K562 (cell line): Measurements from ENCODE around the gene COL24A1. TPM values are rescaled to one million over a fixed set of nuclear protein-coding genes. Genes with fewer than 3 reads are reported as not detected.

ENCODE experiments used
- ATAC-seq: fragments of 200-7000 bp; cut with Tn5 transposase; 3 replicates; pipeline ENCODE4 v1.9.1; 2020; ENCODE audit warnings: moderate library complexity
- BruUV-seq: library from RNA; stranded (reverse); fragments of 400-500 nt; replicated peaks from 2 replicates; lab custom pipeline; 2021; lab: Mats Ljungman, UMichigan
- CTCF ChIA-PET: fragments of 300-600 bp; formaldehyde crosslinking; extraction: SDS; loops from one replicate; lab custom pipeline; 2021; ENCODE audit warnings: low intra/inter-chr PET ratio; lab: Yijun Ruan, JAX
- POLR2A ChIA-PET: fragments of 300-600, 350-650 bp; sonication (Branson Sonifier 250); formaldehyde crosslinking; extraction: SDS; loops from one replicate; lab custom pipeline; 2021; ENCODE audit warnings: antibody characterized with exemption, inconsistent platforms; lab: Yijun Ruan, JAX
- DNase-seq, 4 experiments: peaks; one replicate each; pipeline versions ENCODE4 v3.0.0 to v3.0.0-alpha.2; 2011 to 2018; ENCODE audit warnings: low spot score in 3 of 4, mixed read lengths in 3 of 4; ENCODE audit errors: extremely low read depth in 1 of 4
- FAIRE-seq: peaks from 2 replicates; lab custom pipeline; 2011; peaks lifted over from hg19 to GRCh38; lab: Jason Lieb, UNC
- H2AFZ ChIP-seq: 2 replicates; pipeline ENCODE4 v1.6.0; 2011; ENCODE audit warnings: low read depth, low read length, control low read depth, inconsistent platforms
- H3K27ac ChIP-seq: fragments of 200-600 bp; 3 replicates; pipeline ENCODE4 v1.8.0; 2011; ENCODE audit warnings: low read depth, mild to moderate bottlenecking, control low read depth, inconsistent platforms, low read length, moderate library complexity, mixed read lengths; ENCODE audit errors: extremely low read depth
- H3K27me3 ChIP-seq, 2 experiments: fragments of 300-600 bp in 1 of 2; 2 replicates in 1 of 2; 3 replicates in 1 of 2; pipeline versions ENCODE4 v1.6.0 to v1.8.0; 2011; ENCODE audit warnings: inconsistent platforms in 2 of 2, low read length in 2 of 2, mild to moderate bottlenecking in 1 of 2, mixed read lengths in 1 of 2, moderate library complexity in 1 of 2; ENCODE audit not compliant: control insufficient read depth in 2 of 2, insufficient read depth in 2 of 2
- H3K36me3 ChIP-seq: fragments of 300-600 bp; 3 replicates; pipeline ENCODE4 v1.8.0; 2011; ENCODE audit warnings: mild to moderate bottlenecking, low read length, inconsistent platforms; ENCODE audit not compliant: control insufficient read depth, insufficient read depth
- H3K4me1 ChIP-seq, 2 experiments: fragments of 200-600 bp in 1 of 2; replicated peaks in 1 of 2; 2 replicates in 1 of 2; 3 replicates in 1 of 2; pipeline versions ENCODE4 v1.5.1 to v1.8.0; 2011; ENCODE audit warnings: inconsistent platforms in 2 of 2, low read length in 2 of 2, mild to moderate bottlenecking in 1 of 2, mixed read lengths in 1 of 2, moderate library complexity in 1 of 2; ENCODE audit not compliant: control insufficient read depth in 2 of 2, insufficient read depth in 2 of 2
- H3K4me2 ChIP-seq: 2 replicates; pipeline ENCODE4 v1.6.1; 2011; ENCODE audit warnings: low read length, control low read depth, inconsistent platforms, mixed read lengths; ENCODE audit not compliant: insufficient read depth
- H3K4me3 ChIP-seq: fragments of 200-600 bp; sonication (generic), shearing (Covaris generic); 2 replicates; pipeline ENCODE4 v1.5.1; 2016; ENCODE audit warnings: control low read depth, inconsistent platforms
- H3K79me2 ChIP-seq: fragments of 200-600 bp; 3 replicates; pipeline ENCODE4 v1.8.0; 2011; ENCODE audit warnings: low read length, inconsistent platforms; ENCODE audit not compliant: control insufficient read depth, insufficient read depth
- H3K9ac ChIP-seq, 2 experiments: 2 replicates each; pipeline versions ENCODE4 v1.6.0 to v1.6.1; 2011; ENCODE audit warnings: low read depth in 2 of 2, low read length in 2 of 2, control low read depth in 1 of 2, inconsistent platforms in 1 of 2, mild to moderate bottlenecking in 1 of 2, mixed read lengths in 1 of 2; ENCODE audit not compliant: insufficient read depth in 1 of 2
- H3K9me1 ChIP-seq: one replicate; pipeline ENCODE4 v1.6.0; 2011; ENCODE audit warnings: inconsistent platforms, mild to moderate bottlenecking, low read length, moderate library complexity; ENCODE audit not compliant: control insufficient read depth, insufficient read depth
- H3K9me3 ChIP-seq: replicated peaks from 2 replicates; pipeline ENCODE4 v1.5.1; 2011; ENCODE audit warnings: low read depth, low read length, inconsistent platforms; ENCODE audit not compliant: control insufficient read depth, insufficient read depth
- H4K20me1 ChIP-seq: replicated peaks from 2 replicates; pipeline ENCODE4 v1.6.1; 2011; ENCODE audit warnings: low read length, inconsistent platforms, mixed read lengths; ENCODE audit not compliant: control insufficient read depth, insufficient read depth
- ATF7 ChIP-seq: fragments of 450-650 bp; IDR thresholded peaks from 2 replicates; pipeline ENCODE4 v1.7.1; 2014; ENCODE audit warnings: mild to moderate bottlenecking, moderate library complexity
- CCAR2 ChIP-seq: fragments of 200-400 bp; formaldehyde crosslinking; IDR thresholded peaks from 2 replicates; pipeline ENCODE4 v1.6.1; 2017; ENCODE audit warnings: mild to moderate bottlenecking, low read depth, low read length
- CREB3L1 ChIP-seq: fragments of 450-650 bp; IDR thresholded peaks from 2 replicates; pipeline ENCODE4 v1.6.1; 2014; ENCODE audit warnings: low read depth, mild to moderate bottlenecking, moderate library complexity, borderline replicate concordance
- CTCFL ChIP-seq: IDR thresholded peaks from 2 replicates; pipeline ENCODE4 v1.6.1; 2011; ENCODE audit warnings: borderline replicate concordance, low read depth, mild to moderate bottlenecking, moderate library complexity, low read length; ENCODE audit not compliant: insufficient read depth, poor library complexity, severe bottlenecking
- DIDO1 ChIP-seq: fragments of 450-650 bp; IDR thresholded peaks from 2 replicates; pipeline ENCODE4 v1.6.1; 2016; ENCODE audit warnings: low read depth, missing biosample characterization, missing genetic modification characterization
- KAT7 ChIP-seq: sonication (generic); formaldehyde crosslinking; IDR thresholded peaks from 2 replicates; pipeline ENCODE4 v1.8.0; 2022; ENCODE audit warnings: missing genetic modification reagents, mild to moderate bottlenecking, borderline replicate concordance
- MAX ChIP-seq: sonication (generic); formaldehyde crosslinking; IDR thresholded peaks from 2 replicates; pipeline ENCODE4 v1.9.0; 2022; ENCODE audit warnings: mild to moderate bottlenecking, missing genetic modification reagents
- NCOR1 ChIP-seq: fragments of 450-650 bp; IDR thresholded peaks from 2 replicates; pipeline ENCODE4 v1.6.1; 2016; ENCODE audit warnings: mild to moderate bottlenecking, moderate library complexity
- PHB2 ChIP-seq: fragments of 450-650 bp; IDR thresholded peaks from 2 replicates; pipeline ENCODE4 v1.6.1; 2017; ENCODE audit warnings: low read depth
- POU5F1 ChIP-seq: fragments of 150-350 bp; IDR thresholded peaks from 2 replicates; pipeline ENCODE4 v1.6.1; 2014; ENCODE audit warnings: borderline replicate concordance, low read length, low read depth, mild to moderate bottlenecking; ENCODE audit not compliant: partially characterized antibody
- SMARCA4 ChIP-seq: fragments of 450-650 bp; IDR thresholded peaks from 2 replicates; pipeline ENCODE4 v1.6.1; 2016
- ZNF511 ChIP-seq: sonication (generic); formaldehyde crosslinking; IDR thresholded peaks from 2 replicates; pipeline ENCODE4 v1.8.0; 2022; ENCODE audit warnings: mild to moderate bottlenecking, missing genetic modification reagents
- ZNF551 ChIP-seq: fragments of 250-450 bp; sonication (Bioruptor Pico); IDR thresholded peaks from 2 replicates; pipeline ENCODE4 v1.5.0; 2021; ENCODE audit warnings: mild to moderate bottlenecking, moderate library complexity
- ZNF75A ChIP-seq: fragments of 450-650 bp; formaldehyde crosslinking; IDR thresholded peaks from 2 replicates; pipeline ENCODE4 v1.4.0; 2020; ENCODE audit warnings: mild to moderate bottlenecking
- WGBS: fragments of 100-300 bp; shearing (Covaris generic); methylation state at CpG from one replicate; pipeline ENCODE4 v1.1.6; 2016; ENCODE audit warnings: low coverage, mixed read lengths; ENCODE audit not compliant: insufficient coverage; ENCODE audit errors: missing lambda C conversion rate; 5-methylcytosine and 5-hydroxymethylcytosine counted together
- in situ Hi-C: fragments of 300-500 bp; cut with MboI; formaldehyde crosslinking; loops from 4 replicates; pipeline ENCODE4 v1.15.0; 2018; ENCODE audit warnings: inconsistent platforms, mixed read lengths
- intact Hi-C: fragments of 100-400 bp; cut with micrococcal nuclease; formaldehyde crosslinking; loops from 2 replicates; pipeline ENCODE4 v1.14.2; 2022
- polyA plus RNA-seq, 8 experiments: library from polyadenylated mRNA; depleted of rRNA in 4 of 8; stranded (reverse) in 5 of 8; unstranded in 3 of 8; fragments of >200 nt; fragmentation: Nextera tagmentation in 2 of 8; fragmentation: Illumina TruSeq in 1 of 8; extraction: Ambion mirVana in 2 of 8; extraction: Trizol in 1 of 8; gene quantifications; 2 replicates each; pipeline versions ENCODE4 v1.2.1 to v1.2.3, GENCODE V29; 2011 to 2014; ENCODE audit warnings: inconsistent platforms in 1 of 8, missing spikeins in 1 of 8
- total RNA-seq, 7 experiments: library from RNA; depleted of rRNA in 6 of 7; stranded (reverse); fragments of >200 nt in 6 of 7; fragmentation: Illumina TruSeq in 2 of 7; extraction: Trizol in 2 of 7; gene quantifications; 2 replicates each; pipeline versions ENCODE4 v1.2.1 to v1.2.3, GENCODE V29; 2011 to 2021; ENCODE audit warnings: low replicate concordance in 1 of 7
- TF ChIP-seq, protein P1 (sequence below): IDR thresholded peaks from 2 replicates; pipeline ENCODE4 v1.6.1; 2014; ENCODE audit warnings: antibody characterized with exemption

COL24A1 gene
- total and polyA plus RNA-seq, 9 of the 15 experiments (the other 6 are each of a cell fraction or from before 2014, with no cell fraction given), result 0.01 to 0.06 (median 0.03) TPM; not detected in 2

- Histone ChIP-seq H3K9ac (peak within 1 kb of the TSS; percentile 77 to 87), H3K36me3 (peaks cover 29% of the 10 kb centered on the region; the same call in 2 of the 3 replicates), H4K20me1 (no peaks in the 10 kb centered on the region), H3K27ac (peak within 1 kb of the TSS; percentile 86), H3K4me2 (peak within 1 kb of the TSS; percentile 98), H3K4me1 (peaks cover 0 to 14% of the 10 kb centered on the region in 2 experiments; a peak in 2 of 5 replicates), H2AFZ (peak within 1 kb of the TSS; percentile 99), H3K27me3 (no peaks in the 10 kb centered on the region), H3K9me1 (no peaks in the 10 kb centered on the region), H3K9me3 (no peaks in the 10 kb centered on the region), H3K4me3 (peak within 1 kb of the TSS; percentile 83), H3K79me2 (peaks cover 48% of the 10 kb centered on the region)
- POLR2A ChIA-PET, result interaction anchor here (0.7 to 1.0 kb wide), 6 partner anchors 9 to 127 kb away, joined by 3 to 6 read pairs (median 3); partner anchors contain the start of gene CCN1
- in situ Hi-C loops, result no loop called here
- BruUV-seq, result TSS peak; percentile 88
- WGBS, result 2% methylated on average over 28 of the region's 35 CpGs
- peak; percentile 96 for FAIRE-seq
- intact Hi-C loops, result loop anchor here (1.0 to 10.0 kb wide), 2 partner anchors 127 to 403 kb away; no protein-coding TSS in a partner anchor
- peak; percentile 86 to 96 (median 90) for DNase-seq
- CTCF ChIA-PET, result no interaction called here
- peak; percentile 99 for ATAC-seq
- TF ChIP-seq SMARCA4 (0 out of 2 replicates have a peak, but pooled peaks have one; percentile 23), ZNF75A (CRISPR knock-in tag) (peak; percentile 90), CREB3L1 (peak; percentile 92), ATF7 (peak; percentile 55), CCAR2 (no peak), DIDO1 (tag) (peak; percentile 84), PHB2 (0 out of 2 replicates have a peak, but pooled peaks have one; percentile 9), KAT7 (CRISPR knock-in tag) (peak; percentile 59; the same call in 1 of the 2 replicates), MAX (peak; percentile 90), NCOR1 (no peak), CTCFL (peak; percentile 33), POU5F1 (no peak), ZNF511 (0 out of 2 replicates have a peak, but pooled peaks have one; percentile 66), ZNF551 (CRISPR knock-in tag) (no peak)
- TF ChIP-seq, protein P1, sequence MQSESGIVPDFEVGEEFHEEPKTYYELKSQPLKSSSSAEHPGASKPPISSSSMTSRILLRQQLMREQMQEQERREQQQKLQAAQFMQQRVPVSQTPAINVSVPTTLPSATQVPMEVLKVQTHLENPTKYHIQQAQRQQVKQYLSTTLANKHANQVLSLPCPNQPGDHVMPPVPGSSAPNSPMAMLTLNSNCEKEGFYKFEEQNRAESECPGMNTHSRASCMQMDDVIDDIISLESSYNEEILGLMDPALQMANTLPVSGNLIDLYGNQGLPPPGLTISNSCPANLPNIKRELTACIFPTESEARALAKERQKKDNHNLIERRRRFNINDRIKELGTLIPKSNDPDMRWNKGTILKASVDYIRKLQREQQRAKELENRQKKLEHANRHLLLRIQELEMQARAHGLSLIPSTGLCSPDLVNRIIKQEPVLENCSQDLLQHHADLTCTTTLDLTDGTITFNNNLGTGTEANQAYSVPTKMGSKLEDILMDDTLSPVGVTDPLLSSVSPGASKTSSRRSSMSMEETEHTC, result 0 out of 2 replicates have a peak, but pooled peaks have one; percentile 13
These were observed 448.4 kb downstream of the COL24A1 start, which contains the start of gene ZNHIT6 for GRCh38 chr1:85707990-85708828. ZNHIT6 (minus strand) TSS chr1:85708433; CDS start chr1:85708284, 149 bp downstream.
